GM21381 (cell line): ENCODE results near the gene HERPUD1.
"Not testable (repeated sequence)": the region's sequence is repeated elsewhere in the genome, so short reads cannot be mapped to it uniquely, and the experiment has no call there.

Source experiments
- ATAC-seq: cut with Tn5 transposase; IDR thresholded peaks from one replicate; pipeline ENCODE4 v1.9.1; 2021; ENCODE audit warnings: mild to moderate bottlenecking, moderate library complexity; ENCODE audit not compliant: unreplicated experiment

Gene HERPUD1

GRCh38 chr16:56933828-56934598 lies 2.1 kb downstream of the HERPUD1 start:
- no peak for ATAC-seq

GRCh38 chr16:56934599-56935145 lies 2.7 kb downstream of the HERPUD1 start:
- ATAC-seq = not testable (repeated sequence)

- ATAC-seq = no peak
Measured at GRCh38 chr16:56935201-56935600, 3.3 kb downstream of the HERPUD1 start.

- no peak for ATAC-seq
Measured at GRCh38 chr16:56936491-56936890, 4.5 kb downstream of the HERPUD1 start.

GRCh38 chr16:56936950-56937349 lies 5.0 kb downstream of the HERPUD1 start:
- ATAC-seq = no peak

GRCh38 chr16:56938664-56939513 lies 6.9 kb downstream of the HERPUD1 start:
- ATAC-seq = no peak

GRCh38 chr16:56939801-56940200 lies 7.9 kb downstream of the HERPUD1 start:
- no peak for ATAC-seq

GRCh38 chr16:56941092-56941491 lies 9.2 kb downstream of the HERPUD1 start:
- no peak for ATAC-seq

GRCh38 chr16:56941856-56942331 lies 10.0 kb downstream of the HERPUD1 start:
- ATAC-seq = no peak

GRCh38 chr16:56943761-56944375 lies 11.9 kb downstream of the HERPUD1 start:
- no peak for ATAC-seq

GRCh38 chr16:56944954-56945839 lies 13.3 kb downstream of the HERPUD1 start:
- ATAC-seq = peak; percentile 31

- ATAC-seq = no peak
Measured at GRCh38 chr16:56945847-56946527, 14.0 kb downstream of the HERPUD1 start.

GRCh38 chr16:56946767-56947603 lies 15.0 kb downstream of the HERPUD1 start:
- no peak for ATAC-seq

- no peak for ATAC-seq
Measured at GRCh38 chr16:56947604-56947995, 15.7 kb downstream of the HERPUD1 start.

GRCh38 chr16:56948234-56948633 lies 16.3 kb downstream of the HERPUD1 start:
- no peak for ATAC-seq

- ATAC-seq = no peak
Measured at GRCh38 chr16:56950051-56950450, 18.1 kb downstream of the HERPUD1 start.

GRCh38 chr16:56950455-56950854 lies 18.5 kb downstream of the HERPUD1 start:
- no peak for ATAC-seq

- ATAC-seq = peak; percentile 48
Measured at GRCh38 chr16:56950881-56951771, 19.2 kb downstream of the HERPUD1 start.
